Stimulated activated CD8-positive, alpha-beta memory T cell treated with anti-CD3 and anti-CD28 coated beads, Interleukin-2, amount 100 ng/mL, for 1 hour (primary cell): ENCODE measurements around the gene ATG16L2.
"Not testable (repeated sequence)": the region's sequence is repeated elsewhere in the genome, so short reads cannot be mapped to it uniquely, and the experiment has no call there.

Experiments
- DNase-seq, 2 donors: peaks; one replicate each; pipeline ENCODE4 v3.0.0-alpha.2; 2020; ENCODE audit warnings: low read depth in 2 of 2

Gene ATG16L2

DNA sequence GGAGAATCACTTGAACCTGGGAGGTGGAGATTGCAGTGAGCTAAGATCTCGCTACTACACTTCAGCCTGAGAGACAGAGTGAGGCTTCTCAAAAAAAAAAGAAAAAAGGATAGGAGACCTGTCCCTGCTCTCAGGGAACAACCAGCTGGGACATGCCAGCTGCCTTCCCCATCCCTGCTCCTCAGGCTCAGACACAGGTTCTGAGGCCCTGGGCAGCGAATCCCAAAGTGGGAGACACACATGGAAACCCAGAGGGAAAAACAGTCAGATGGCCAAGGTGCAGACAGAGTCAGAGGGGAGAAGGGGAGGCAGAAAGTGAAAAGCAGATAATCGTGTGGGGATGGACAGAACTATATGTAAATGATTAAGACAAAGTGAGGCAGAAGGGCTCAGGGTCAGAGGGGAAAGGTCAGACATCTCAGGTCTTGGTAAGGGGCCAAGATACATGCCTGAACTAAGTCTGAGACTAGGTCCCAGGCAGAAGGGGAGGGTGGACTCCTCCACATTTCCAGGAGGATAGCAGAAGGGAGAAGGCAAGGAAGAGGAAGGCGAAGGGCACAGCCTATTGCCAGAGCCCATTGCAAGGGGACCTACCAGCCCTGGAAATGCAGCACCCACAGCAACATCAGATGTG is 34.6 kb upstream of the ATG16L2 start:
- DNase-seq = no peak

DNA sequence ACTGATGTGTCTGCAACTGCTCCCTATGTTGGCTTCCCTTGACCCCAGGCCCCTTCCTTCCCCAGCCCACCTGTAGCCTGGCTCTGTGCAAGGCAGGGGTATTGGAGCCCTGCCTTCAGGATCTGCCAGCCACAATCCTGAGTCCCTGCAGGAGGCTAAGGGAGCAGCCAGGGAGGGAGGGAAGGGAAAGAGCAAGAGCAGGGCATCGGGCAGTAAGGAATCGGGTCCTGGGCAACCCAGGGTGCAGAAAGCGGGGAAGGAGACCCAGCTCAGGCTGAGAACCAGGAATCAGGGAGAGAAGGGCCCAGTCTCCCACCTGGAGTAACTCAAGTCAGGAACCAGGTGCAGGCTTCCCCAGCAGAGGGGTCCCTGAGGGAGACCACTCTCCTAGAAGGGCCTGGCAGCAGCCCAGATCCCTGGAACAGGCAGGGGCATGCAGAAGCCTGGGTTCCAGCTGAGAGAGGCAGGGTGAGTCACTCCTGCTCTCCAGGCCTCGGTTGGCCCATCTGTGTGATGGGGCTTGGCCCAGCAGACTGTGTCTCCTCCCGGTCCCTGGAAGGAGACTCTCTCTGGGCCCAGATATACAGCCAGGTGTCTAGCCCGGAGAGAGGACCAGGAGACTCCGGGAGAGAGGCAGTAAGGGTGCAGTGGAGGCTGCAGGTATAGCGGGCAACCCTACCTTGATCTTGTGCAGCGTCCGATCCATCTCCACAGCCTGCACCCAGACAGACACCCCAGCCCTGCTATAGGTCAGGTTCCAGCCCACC is 33.7 kb upstream of the ATG16L2 start:
- DNase-seq = no peak

DNA sequence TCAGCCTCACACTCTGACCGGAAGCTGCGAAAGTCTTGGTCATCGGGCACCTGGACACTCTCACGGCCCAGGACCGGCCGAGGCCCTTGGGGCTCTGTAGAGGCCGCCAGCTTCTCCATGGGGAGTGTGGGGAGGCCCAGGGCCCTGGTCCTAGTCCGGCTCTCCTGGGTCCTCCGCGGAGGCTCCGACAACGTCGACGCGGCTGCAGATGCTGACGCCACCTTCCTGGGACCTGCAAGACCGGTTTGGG is 33.2 kb upstream of the ATG16L2 start:
- no peak for DNase-seq

DNA sequence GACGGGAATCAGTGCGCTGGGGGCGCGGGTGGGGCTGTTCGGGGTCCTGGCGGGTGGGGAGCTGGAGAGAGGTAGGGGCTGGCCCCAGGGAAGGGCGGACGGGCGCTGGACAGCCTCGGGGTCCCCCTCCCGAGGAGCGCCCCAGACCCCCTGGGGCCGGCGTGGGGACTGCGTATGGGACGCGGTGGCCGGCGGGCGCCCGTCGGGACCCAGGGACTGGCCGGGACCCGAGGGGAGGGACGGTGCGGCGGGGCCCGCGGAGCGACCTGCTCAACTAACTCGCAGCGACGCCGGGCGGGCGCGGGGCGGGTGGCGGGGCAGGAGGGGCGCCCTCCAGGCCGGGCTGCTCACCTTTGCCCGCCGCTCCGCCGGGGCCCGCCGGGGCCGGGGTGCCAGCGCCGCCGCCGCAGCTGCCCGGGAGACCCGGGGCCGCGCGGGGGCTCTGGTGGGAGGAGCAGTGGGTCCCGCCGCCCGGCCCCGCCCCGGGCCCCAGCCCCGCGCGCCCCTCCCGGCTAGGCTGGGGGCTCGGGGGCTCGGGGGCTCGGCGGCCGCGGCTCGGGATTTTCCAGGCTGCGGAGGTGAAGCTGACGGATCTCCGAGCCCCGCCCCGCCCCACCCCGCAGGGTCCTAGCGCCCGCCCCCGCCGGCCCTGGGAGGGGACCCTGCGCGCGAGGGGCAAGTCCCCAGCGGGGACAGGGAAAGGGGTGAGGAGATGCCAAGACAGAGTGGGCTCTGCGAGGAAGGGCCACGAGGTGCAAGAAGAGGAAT is 32.7 kb upstream of the ATG16L2 start:
- DNase-seq = peak; percentile 35 to 52

DNA sequence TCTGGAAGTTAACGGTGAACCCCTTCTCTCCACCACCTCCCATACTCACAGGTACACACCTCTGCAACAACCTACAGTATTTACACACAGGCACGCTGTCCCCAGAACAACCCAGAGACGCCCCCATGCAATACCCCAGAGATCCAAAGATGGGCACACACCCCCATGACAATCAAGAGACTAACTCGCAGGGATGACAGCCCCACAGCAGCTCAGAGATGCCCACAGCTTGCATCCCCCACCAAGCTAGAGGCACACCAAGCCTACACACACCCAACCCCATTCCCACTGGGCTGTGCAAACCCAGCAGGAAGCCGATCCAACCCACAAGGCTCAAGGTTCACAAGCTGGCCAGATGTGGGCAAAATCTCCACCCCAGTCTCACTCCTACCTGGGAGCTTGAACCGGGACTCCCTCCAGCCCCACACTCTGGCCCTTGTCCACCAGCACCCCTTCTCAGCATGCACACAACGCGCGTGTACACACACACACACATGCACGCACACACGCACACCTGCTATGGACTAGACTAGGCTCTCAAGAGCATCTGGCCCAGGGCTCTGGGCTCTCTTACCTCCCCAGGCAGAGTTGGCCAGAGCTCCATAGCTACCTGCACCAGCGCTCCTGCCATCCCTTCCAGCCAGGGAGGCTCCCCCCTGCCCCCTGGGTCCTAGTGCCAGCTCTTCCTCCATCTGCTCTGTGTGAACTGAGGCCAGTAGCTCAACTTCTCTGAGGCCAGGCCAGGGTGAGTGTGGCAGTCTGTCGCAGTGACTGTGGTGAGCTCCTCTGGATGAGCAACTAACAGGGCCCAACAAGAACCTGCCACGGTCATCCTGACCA is 31.9 kb upstream of the ATG16L2 start:
- no peak for DNase-seq

DNA sequence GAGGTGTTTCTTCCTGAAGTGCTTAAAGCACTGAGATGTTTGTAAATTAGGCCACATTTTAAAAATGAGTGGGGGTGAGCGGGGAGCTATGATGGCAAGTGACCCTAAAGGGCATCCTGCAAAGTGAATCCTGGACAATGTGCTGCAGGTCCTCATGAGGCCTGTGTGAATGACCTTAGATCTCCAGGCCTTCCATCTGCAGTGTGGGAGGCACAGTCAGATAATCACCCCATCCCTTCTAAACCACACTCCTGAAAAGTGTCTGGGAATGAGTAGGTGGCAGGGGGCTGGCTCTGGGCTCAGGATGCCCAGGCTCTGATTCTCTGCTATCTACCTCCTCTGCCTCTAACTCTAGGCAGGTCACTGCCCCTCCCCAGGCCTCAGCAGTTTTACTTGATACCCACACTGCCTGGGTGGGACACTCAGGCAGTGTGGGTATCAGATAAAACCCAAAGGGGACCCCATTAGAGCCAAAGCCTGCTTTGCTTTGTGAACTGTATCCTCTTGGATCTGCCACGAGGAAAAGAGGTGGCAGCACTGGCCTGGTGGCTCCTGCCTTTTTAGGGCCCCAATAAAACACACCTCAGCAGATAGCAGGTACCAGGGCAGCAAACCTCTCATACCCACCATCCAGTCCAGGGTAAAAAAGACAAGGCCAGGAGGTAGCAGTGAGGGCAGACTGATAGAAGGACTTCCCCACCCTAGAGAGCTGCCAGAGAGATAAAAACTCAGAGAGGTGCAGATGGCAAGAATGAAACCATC is 30.9 kb upstream of the ATG16L2 start:
- DNase-seq = no peak

DNA sequence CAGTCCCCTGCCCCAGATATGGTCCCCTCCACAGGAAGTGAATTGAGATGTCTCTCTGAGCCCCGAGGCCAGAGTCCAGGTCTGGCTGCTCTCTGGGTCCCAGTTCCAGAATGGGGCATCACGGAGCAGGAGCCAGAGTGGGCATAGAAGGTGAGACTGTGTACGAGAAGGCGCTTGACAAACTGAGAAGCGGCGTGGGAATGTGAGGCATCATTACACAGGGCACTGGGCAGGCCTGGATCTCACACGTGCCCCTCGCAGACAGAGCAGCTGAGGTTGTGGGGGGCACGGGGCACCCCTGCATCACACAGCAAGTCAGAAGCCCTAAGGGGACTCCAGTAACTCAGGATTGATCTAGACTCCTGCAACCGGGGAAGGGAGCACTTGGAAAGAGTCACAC is 29.5 kb upstream of the ATG16L2 start:
- DNase-seq = no peak

DNA sequence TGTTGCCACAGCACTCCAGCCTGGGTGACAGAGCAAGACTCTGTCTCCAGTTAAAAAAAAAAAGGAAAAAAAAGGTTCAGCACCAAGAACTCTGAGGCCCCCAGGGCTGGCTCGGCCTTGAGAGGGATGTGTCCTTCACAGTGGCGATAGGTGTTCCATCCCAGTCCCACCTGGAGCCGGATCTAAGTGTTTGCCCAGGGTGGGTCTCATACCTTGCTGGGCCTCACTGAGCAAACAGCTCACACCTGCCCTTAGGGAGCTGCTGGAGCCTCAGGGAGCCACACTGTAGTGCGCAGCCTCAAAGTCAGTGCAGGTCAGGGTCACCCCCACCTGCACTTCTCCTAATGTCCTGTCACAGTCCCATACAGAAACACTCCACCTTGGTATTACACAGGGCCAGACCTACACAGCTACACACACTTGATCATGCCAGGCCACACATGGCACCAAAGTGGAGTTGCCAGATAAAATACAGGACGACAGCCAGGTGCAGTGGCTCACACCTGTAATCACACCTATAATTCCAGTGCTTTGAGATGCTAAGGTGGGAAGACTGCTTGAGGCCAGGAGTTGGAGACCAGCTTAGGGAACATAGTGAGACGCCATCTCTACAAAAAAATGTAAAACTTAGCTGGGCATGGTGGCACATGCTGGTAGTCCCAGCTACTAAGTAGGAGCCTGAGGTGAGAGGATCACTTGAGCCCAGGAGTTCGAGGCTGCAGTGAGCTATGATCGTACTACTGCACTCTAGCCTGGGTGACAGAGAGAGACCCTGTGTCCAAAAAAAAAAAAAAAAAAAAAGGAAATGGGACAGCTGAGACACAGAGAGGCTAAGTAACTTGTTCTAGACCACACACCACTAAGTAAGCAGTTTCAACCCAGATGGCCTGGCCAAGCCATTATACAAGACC is 27.7 kb upstream of the ATG16L2 start:
- DNase-seq = no peak

DNA sequence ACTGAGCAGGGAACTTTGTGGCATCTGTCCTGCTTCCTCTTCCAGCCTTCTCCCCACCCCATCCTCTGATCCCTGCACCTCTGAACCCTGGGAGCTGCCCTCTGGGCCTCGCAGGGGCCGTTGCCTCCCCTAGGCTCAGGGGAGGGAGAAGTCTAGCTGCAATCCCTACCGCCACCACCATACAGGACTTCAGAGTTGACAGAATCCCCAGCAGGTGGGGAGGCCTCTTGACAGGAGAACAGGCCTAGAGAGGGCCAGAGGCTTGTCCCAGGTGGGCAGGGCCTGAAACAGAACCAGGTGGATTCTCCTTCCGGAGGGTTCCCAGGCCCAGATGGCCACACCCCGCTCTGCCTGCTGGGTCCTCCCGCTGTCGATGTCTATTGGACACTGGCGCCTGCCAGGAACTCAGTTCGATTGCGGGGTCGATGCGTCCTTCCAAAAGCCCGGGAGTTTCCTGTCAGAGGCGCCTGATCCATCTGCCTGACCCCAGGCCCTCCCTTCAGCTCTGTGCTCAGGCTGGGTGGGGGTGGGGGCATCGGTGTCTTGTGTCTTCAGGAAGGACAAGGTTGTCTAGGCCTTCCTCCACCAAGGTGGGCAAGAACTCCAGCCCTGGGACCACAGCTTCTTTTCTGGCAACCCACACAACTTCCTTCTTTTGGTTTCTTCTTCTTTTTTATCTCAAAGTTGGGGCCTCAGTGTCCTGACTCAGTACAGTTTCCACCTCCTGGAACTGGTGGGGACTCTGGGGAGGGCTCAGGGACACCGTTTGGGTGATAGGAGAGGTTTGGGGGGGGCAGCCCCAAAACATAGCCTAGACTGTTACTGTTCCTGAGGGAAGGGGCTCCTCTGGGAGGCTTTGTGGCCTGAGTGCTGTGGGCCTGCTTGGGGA is 26.8 kb upstream of the ATG16L2 start:
- no peak for DNase-seq

DNA sequence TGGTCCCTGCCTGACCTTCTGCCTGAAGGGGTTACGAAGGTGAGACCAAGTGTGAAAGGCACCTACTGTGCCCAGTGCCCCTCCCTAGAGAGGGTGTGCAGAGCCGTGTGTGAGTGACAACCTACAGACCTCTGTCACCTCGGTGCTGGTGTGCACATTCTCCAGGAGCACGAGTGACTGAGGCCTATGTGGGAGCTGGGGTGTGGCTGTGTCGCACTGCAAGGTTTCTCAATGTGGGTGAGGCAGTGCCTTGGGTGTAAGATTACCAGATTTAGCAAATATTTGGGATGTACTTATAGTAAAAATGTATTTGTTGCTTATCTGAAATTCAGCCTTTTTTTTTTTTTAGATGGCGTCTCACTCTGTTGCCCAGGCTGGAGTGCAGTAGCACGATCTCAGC is 26.0 kb upstream of the ATG16L2 start:
- DNase-seq = no peak

DNA sequence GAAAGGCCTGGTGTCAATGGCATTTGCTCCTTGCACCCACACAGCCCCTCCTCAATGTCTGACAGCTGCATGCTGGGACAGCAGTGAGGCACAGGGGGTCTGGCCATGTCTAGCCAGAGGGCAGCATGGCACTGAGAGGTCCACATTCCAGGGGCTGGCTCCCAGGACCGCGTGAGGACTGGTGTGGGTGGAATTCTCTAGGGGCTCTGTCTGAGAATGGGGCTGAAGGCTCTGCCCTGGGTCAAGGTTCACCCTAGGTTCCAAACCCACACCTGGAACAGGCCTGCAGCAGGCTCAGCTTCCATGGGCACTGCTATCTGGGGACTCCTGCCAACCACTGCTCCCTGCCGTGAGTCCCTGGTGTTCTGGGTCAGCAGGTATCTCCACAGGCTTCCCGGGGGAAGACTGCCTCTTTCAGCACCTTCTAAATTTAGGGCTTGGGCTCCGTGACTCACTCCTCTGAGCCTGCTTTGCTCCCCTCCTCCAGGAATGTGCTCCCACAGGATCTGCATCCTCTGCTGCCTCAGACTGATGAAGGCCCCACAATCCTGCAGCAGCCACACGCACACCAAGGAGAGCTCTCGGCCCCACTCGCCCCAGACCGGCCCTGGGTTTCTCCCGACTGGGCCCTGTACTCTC is 24.6 kb upstream of the ATG16L2 start:
- DNase-seq = no peak

DNA sequence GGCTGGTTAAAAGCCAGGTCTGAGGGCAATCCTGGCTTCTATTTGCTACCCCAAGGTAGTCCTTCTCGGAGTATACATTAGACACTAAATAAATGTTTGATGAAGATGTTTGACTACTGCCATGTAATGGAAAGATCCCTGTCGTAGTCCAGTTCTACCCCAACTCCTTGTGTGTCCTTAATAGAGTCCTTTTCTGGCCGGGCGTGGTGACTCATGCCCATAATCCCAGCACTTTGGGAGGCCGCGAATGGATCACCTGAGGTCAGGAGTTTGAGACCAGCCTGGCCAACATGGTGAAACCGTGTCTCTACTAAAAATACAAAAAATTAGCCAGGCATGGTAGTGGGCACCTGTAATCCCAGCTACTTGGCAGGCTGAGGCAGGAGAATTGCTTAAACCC is 23.0 kb upstream of the ATG16L2 start:
- DNase-seq = not testable (repeated sequence)

DNA sequence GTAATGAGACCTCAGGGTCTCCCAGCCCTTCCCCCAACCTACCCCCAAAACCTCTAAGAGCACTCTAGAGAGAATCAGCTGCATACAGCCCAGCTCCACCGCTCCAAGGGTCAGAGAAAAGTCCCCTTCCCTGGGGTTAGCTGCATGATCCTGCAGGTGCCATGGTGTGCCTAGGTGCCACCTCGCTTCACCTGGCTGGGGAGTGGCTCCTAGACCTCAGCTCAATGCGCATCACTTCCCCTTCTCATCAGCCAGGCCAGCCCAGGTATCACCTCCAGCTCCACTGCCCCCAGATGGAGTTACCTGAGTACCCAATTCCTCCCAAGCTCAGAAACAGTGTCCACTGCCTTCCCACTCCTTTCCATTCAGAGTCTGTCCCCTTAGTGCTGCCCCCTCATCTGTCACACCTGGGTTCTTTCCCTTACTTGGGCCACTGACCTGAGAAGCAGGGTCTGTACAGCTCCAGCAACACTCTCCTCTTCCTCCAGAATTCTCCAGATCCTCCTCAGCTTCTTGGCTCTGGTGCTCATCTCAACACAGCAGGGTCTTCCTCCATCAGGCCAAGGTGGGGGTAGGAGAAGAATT is 21.7 kb upstream of the ATG16L2 start:
- no peak for DNase-seq

DNA sequence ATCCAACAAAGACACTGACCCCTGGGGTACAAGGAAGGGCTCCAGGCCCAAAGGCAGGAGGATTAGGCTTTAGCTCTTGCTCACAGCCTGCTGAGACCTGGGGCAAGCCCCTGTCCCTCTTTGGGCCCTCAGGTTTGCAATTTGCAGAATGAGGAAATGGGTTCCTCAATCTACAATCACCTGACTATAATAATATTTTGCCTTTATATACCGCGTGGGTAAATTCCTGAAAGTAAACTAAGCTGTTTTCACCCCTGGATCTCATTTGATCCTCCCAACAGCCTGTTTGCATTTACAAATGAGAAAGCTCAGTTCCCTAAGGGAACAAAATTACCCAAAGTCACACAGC is 21.2 kb upstream of the ATG16L2 start:
- DNase-seq = no peak

DNA sequence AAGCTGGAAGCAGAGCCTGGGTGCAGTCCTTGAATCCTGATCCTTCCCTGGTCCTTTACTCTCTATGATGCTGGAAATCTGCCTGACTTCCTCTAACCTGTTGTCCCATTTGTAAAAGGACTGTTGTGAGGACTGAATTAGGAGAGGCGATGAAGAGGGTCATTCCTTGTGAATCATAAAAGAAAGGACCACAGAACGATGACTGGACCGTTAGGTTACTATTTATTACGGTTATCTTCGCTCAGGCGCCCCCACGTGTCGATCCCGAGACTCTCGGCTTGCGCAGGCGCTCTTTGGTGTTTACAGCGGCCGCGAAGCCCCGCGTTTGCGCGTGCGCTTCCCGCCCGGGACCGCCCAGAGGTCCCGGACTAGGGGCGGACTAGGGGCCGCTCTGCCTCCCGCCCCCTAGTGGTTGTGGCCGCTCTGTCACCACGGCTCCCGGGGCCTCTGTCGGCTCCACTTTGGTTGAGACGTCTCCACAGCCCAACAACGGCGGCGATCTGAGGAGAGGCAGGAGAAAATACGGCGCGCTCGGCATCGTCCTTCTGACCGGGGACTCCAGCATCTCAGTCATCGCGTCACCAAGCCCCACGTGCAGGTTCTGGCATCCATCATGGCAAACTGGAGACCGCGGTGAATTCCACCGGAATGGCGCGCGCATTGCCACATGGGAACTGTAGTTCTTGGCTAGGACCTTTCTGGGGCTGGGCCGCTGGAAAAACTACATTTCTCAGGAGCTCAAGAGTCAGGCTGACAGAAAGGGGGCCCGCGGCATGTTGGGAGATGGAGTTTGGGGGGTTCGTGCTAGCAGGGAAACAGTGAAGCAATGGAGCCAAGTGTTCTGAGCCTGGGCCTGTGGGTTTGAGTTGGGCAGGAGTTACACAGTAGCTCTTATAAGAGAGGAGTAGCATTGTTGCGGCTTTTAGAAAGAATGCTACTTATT is 20.5 kb upstream of the ATG16L2 start, which contains the start of gene STARD10:
Gene STARD10 (minus strand): TSS at position 623 of the 943 bp plus-strand sequence. CDS start 12,866 bp downstream, outside the sequence.
- peak; percentile 88 to 92 for DNase-seq

DNA sequence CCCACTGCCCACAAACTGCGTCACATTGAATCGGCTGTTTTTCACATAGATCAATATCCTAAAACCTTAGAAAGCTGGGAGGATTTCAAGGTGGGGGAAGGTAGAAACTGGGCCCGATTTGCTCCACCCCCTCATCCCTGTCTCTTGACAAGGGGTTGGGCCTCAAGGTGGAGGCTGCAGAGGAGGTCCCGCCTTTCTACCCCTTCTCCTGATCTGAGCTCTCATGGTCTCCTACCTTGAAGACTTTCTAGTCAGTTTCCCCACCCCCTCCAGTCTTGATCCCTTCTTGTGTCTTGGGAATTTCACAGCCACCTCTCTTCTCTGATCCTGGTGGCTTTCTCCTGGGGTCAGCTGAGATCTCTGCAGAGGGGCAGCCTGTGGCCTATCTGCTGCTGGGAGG is 15.8 kb upstream of the ATG16L2 start:
- no peak for DNase-seq

DNA sequence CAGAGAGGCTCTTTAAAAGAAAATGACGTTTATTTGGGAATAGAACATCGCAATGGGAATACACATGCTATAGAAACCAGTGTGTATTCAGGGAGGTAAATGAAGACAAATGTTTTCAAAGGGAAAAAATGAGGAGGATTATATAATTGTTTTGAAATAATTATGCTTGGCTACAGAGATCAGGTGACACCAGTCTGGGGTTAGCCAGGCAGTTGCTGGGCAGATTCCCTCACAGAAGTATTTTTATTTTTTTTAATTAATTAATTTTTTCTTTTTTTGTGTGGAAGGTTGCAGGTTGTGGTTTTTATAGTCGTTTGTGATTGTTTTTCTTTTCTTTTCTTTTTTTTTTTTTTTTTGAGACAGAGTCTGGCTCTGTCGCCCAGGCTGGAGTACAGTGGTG is 14.8 kb upstream of the ATG16L2 start:
- DNase-seq = no peak
